Muscle of leg (tissue), 11 donors: Measurements from ENCODE around the gene SPATA31C1. TPM values are rescaled to one million over a fixed set of nuclear protein-coding genes. Genes with fewer than 3 reads are reported as not detected.
"Not testable (repeated sequence)": the region's sequence is repeated elsewhere in the genome, so short reads cannot be mapped to it uniquely, and the experiment has no call there.

ENCODE experiments used
- DNase-seq: peaks from one replicate; pipeline ENCODE4 v3.0.0; 2013
- H3K27ac ChIP-seq: one replicate; pipeline ENCODE4 v1.5.1; 2013; ENCODE audit warnings: mild to moderate bottlenecking, low read length, control low read depth
- H3K27me3 ChIP-seq: one replicate; pipeline ENCODE4 v1.6.1; 2013; ENCODE audit warnings: low read length; ENCODE audit not compliant: control insufficient read depth, insufficient read depth
- H3K36me3 ChIP-seq: one replicate; pipeline ENCODE4 v1.6.1; 2013; ENCODE audit warnings: low read length; ENCODE audit not compliant: control insufficient read depth, insufficient read depth
- H3K4me1 ChIP-seq: one replicate; pipeline ENCODE4 v1.6.1; 2013; ENCODE audit warnings: low read length; ENCODE audit not compliant: control insufficient read depth, insufficient read depth
- H3K4me3 ChIP-seq: one replicate; pipeline ENCODE4 v1.5.1; 2013; ENCODE audit warnings: low read length, control low read depth
- H3K9me3 ChIP-seq: replicated peaks from 2 replicates; pipeline ENCODE4 v1.6.1; 2013; ENCODE audit warnings: low read depth, low read length; ENCODE audit not compliant: control insufficient read depth
- WGBS: methylation state at CpG from one replicate; pipeline ENCODE4 v1.1.5; 2013; ENCODE audit warnings: missing lambda C conversion rate; ENCODE audit not compliant: insufficient coverage; 5-methylcytosine and 5-hydroxymethylcytosine counted together
- polyA plus RNA-seq, 8 donors: library from polyadenylated mRNA; unstranded; fragments of 120-200 nt; gene quantifications; one replicate each; pipeline versions ENCODE4 v1.2.1 to v1.2.3, GENCODE V29; 2013; ENCODE audit warnings: inconsistent platforms in 1 of 8, low replicate concordance in 1 of 8; ENCODE audit not compliant: insufficient read length in 8 of 8, insufficient read depth in 1 of 8
- total RNA-seq: library from RNA; stranded (reverse); fragments of 120-200 nt; gene quantifications from one replicate; pipeline ENCODE4 v1.2.4, GENCODE V29; 2013

Gene SPATA31C1
- total and polyA plus RNA-seq, 9 donors: 0.04 to 0.49 (median 0.13) TPM; not detected in 2

DNA sequence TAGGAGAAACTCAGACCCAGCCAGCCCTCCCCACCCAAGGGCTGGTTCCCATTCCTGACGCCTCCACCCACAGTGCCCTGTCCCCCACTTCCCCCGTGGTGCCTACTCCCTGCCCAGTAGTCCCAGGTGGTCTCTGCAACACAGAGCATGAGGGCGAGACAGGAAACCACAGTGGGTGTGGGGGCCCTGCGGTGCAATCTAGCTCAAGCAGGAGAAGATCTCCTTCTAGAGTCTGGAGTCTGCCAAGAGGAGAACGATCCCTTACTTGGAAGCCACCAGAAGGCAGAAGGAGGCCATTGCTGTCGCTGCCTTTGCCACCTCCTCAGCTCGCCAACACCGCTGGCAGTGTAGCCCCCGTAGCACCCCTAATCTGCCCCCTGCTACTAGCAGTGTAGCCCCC lies 20.2 kb downstream of the SPATA31C1 start:
- not testable (repeated sequence) for H3K27me3 ChIP-seq, H3K27ac ChIP-seq, H3K36me3 ChIP-seq, H3K4me1 ChIP-seq, H3K4me3 ChIP-seq, DNase-seq, H3K9me3 ChIP-seq
- WGBS: 67% methylated on average over 1 of the region's 9 CpGs

DNA sequence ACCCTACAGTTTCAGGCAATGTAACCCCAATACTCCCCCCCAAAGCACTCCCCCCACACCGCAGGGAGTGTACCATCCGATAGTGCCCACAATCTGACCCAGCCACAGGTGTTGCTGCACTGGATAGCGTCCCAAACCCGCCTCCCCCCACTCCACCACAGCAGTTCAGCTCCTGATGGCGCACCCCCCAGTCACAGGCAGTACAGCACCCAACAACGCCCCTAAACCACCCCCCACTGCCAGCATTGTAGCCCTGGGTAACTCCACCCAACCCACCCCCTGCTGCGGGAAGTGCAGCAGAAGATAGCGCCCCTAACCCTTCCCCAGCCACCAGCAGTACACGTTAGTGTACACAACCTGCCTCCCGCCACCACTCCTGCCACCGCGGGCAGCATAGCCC lies 20.6 kb downstream of the SPATA31C1 start:
- H3K27ac ChIP-seq, DNase-seq, H3K4me1 ChIP-seq, H3K27me3 ChIP-seq, H3K4me3 ChIP-seq, H3K36me3 ChIP-seq, H3K9me3 ChIP-seq: not testable (repeated sequence)
- WGBS: no CpG with 5 or more reads among the region's 12 CpGs

DNA sequence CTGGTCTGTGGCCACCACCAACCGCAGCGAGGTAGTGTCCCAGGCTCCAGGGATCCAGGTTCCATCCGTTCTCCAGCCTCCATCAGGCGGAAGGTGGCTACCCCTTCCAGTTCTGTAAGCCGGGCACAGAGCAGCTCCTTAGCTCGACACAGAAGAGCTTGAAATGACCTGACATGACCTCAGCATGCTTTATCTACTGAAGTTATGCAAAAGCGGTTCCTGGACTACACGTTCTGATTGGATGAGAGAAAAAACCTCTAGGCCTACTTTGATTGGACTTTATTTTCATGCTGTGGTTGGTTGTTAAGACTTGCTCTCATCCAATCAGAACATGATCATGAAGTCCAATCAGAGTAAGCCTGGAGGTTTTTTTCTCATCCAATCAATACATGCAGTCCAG lies 21.3 kb downstream of the SPATA31C1 start:
- WGBS: 80% methylated on average over 3 of the region's 8 CpGs

DNA sequence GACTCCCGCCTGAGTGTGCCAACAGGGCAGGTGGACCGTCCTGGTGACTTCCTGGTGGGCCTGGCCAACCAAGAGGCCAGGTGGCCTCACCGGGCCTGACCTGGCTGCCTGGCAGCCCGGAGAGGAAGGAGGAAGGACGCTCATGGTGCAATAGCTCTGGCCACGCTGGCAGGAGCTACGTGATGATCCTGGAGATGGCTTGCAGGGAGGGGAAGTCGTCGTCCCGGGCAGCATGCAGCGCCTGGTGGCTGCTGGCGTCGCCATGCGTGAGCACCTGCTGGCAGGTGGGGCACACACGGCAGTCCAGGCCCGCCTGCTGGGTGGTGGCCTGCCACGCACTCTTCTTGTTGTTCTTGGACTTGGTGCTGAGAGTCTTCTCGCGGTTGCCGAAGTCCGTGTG lies 26.3 kb downstream of the SPATA31C1 start:
- Histone ChIP-seq H3K27ac (no peak overlapping the region), H3K4me3 (no peak overlapping the region), H3K9me3 (no peaks in the 10 kb centered on the region), H3K4me1 (no peaks in the 10 kb centered on the region), H3K27me3 (no peaks in the 10 kb centered on the region), H3K36me3 (no peaks in the 10 kb centered on the region)
- DNase-seq: no peak
- WGBS: 79% methylated on average over 15 of the region's 21 CpGs

More for the DNA sequence above, 21.3 kb downstream of the SPATA31C1 start:
- not testable (repeated sequence) for H3K36me3 ChIP-seq, H3K27ac ChIP-seq, H3K4me1 ChIP-seq, DNase-seq, H3K4me3 ChIP-seq, H3K27me3 ChIP-seq, H3K9me3 ChIP-seq

DNA sequence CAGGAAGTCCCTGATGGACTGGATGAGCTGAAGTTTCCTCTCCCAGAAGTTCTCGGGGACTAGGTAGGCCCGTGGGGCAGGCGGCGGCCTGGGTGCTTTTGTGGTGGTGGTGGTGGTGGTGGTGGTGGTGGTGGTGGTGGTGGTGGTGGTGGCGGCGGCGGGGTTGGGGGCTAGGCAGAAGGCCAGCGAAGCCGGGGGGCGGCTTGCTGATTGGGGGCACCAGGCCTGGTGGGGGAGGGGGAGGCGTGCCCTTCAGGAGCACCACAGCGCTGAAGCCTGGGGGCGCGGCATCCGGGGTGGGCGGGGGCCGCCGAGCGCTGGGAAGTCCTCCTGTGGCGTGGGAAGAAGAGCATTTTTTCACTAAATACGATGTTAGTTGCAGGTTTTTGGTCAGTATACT lies 26.9 kb downstream of the SPATA31C1 start:
- no peak overlapping the region for H3K4me3 ChIP-seq

DNA sequence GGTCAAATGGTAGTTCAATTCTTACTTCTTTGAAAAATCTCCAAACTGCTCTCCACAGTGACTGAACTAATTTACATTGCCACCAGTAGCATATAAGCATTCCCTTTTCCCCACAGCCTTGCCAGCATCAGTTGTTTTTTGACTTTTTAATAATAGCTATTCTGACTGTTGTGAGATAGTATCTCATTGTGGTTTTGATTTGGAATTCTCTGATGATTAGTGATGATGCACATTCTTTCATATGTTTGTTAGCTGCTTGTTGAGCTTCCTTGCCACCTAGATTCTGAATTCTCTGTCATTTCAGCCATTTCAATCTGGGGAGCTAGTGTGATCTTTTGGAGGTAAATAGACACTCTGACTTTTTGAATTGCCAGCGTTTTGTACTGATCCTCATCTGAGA lies 32.5 kb downstream of the SPATA31C1 start:
- peaks cover 6% of the 10 kb centered on the region for H3K9me3 ChIP-seq
- no peak for DNase-seq
- H3K4me1 ChIP-seq: no peaks in the 10 kb centered on the region
- H3K36me3 ChIP-seq: no peaks in the 10 kb centered on the region
- no peak overlapping the region for H3K27ac ChIP-seq
- WGBS: 100% methylated on average over 1 of the region's 1 CpG
- no peak overlapping the region for H3K4me3 ChIP-seq
- H3K27me3 ChIP-seq: no peaks in the 10 kb centered on the region

More for the DNA sequence above, 26.9 kb downstream of the SPATA31C1 start:
- H3K27me3 ChIP-seq: no peaks in the 10 kb centered on the region
- no peak for DNase-seq
- H3K36me3 ChIP-seq: no peaks in the 10 kb centered on the region
- no CpG with 5 or more reads among the region's 21 CpGs for WGBS
- no peaks in the 10 kb centered on the region for H3K9me3 ChIP-seq
- no peaks in the 10 kb centered on the region for H3K4me1 ChIP-seq
- H3K27ac ChIP-seq: no peak overlapping the region

DNA sequence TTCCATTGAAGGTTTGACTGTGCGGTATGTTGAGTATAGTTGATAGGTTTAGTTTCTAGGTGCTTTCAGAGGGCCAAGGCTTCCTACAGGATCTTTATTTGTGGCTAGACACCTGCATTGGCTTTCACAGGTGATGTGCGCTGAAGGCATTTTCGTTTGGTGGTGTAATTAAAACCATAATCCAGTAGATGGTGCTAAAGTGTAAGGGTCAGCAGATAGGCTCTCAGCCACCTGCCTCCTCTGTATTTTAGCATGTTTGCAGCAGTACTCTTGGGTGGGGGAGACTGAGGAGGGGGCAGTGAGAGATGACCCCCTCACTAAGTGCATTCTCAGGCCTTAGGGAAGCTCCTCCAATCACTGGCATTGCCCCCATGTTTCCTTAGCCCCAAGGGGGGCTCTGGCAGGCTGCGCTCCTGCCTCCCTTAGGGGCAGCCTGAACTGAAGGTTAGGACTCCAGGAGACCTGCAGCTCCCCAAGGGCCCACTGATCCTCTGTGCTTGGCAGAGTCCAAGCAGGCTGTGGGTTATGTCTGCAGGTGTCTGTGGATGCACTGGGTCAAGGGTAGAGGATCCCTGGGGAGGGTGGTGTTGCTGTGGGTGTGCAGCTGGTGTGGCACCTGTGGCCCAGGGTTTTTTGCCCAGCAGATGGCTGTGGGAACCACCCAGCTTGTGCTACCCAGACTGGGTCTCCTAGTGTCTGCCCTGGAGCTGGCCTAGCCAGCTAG lies 33.2 kb downstream of the SPATA31C1 start:
- H3K36me3 ChIP-seq: no peaks in the 10 kb centered on the region
- no peak for DNase-seq
- no peaks in the 10 kb centered on the region for H3K27me3 ChIP-seq
- H3K4me1 ChIP-seq: no peaks in the 10 kb centered on the region
- H3K9me3 ChIP-seq: peaks cover 6% of the 10 kb centered on the region
- no peak overlapping the region for H3K4me3 ChIP-seq
- WGBS: 67% methylated on average over 1 of the region's 4 CpGs
- H3K27ac ChIP-seq: no peak overlapping the region

DNA sequence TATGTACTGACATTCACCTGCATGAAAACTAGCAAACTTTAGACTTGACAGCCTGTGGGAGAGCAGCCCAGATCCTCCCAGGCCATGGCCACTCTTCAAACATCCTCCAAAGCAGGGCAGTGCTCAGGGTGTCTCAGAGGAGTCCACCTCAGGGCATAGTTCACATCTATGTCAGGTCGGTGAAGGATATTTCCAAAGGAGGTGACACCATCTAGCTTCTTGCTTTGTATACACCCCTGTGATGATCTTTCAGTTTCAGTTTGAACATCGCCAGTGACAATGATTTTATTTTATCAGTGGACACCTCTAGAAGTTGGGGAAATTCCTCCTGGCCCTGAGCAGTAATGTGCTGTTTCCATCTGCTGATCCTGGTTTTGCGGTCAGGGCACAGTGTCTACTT lies 36.5 kb downstream of the SPATA31C1 start:
- Histone ChIP-seq H3K27ac (no peak overlapping the region), H3K27me3 (no peaks in the 10 kb centered on the region), H3K4me3 (no peak overlapping the region), H3K4me1 (no peaks in the 10 kb centered on the region), H3K36me3 (no peaks in the 10 kb centered on the region), H3K9me3 (peaks cover 7% of the 10 kb centered on the region)
- DNase-seq: no peak
- 96% methylated on average over 2 of the region's 3 CpGs for WGBS

DNA sequence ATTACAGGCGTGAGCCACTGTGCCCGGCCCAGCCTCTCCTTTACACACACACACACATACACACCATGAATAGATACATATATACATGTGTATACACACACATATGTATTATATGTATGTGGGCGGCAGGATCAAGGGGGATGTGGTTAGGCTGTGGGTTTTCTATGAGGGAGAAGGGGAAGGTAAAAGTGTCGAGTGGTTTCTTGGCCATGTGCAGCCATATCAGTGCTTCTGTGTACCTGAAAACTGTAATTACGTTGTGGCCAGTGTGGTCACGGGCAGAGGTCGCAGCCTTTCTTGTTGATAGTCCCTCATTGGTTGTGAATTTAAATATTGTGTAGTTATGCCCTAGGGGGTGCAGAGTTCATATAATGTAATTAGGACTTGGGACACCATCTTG lies 40.1 kb downstream of the SPATA31C1 start:
- no peak for DNase-seq
- Histone ChIP-seq H3K9me3 (peaks cover 4% of the 10 kb centered on the region), H3K27me3 (no peaks in the 10 kb centered on the region), H3K4me1 (no peaks in the 10 kb centered on the region), H3K4me3 (no peak overlapping the region), H3K27ac (no peak overlapping the region), H3K36me3 (no peaks in the 10 kb centered on the region)
- 87% methylated on average over 4 of the region's 7 CpGs for WGBS

DNA sequence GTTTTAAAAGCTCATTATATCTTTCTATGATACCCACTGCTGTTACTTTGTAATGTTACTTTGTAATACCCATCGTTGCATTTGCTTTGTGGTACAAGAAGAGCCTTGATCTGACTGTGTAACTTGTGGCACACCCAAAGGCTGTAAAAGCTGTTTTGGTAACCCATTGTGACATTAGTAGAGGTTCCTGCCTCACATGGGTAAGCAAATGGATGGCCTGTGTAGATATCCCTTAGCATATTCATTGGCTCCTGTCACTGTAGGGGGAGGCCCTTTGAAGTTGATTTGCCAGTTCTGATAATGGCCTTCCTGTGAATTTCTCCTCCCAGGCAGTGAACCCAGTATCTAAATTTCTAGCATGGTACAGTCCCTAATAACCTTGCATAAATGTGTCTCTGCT lies 40.8 kb downstream of the SPATA31C1 start:
- Histone ChIP-seq H3K27ac (no peak overlapping the region), H3K4me3 (no peak overlapping the region), H3K9me3 (peaks cover 4% of the 10 kb centered on the region), H3K4me1 (no peaks in the 10 kb centered on the region), H3K36me3 (no peaks in the 10 kb centered on the region), H3K27me3 (no peaks in the 10 kb centered on the region)
- DNase-seq: no peak
- no CpG with 5 or more reads among the region's 1 CpG for whole genome bisulfite sequencing
